ENCODE data around the gene GNA15.

DNA sequence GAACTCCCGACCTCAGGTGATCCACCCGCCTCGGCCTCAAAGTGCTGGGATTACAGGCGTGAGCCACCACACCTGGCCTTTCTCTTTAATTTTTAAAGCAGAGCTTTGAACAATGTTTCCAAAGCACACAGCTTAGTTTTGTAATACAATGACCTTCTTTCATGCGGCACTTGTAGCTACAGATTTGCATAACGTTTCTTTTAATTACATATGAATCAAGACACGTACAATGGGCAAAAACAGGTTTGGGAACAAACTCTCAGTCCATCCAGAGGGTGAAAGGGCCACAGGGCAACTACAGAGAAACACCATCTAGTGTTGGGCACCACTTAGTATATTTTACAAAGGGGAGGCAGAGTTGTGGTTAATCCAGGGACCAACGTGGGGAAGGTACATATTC lies 23.7 kb downstream of the GNA15 start:
- TF ChIP-seq POLR2A (IDR thresholded peaks at IDR 0.05) (no peak), POLR2AphosphoS5 (IDR thresholded peaks at IDR 0.05) (no peak)

All from sigmoid colon (tissue), 4 donors.